ENCODE measurements around the gene MICALL1.

- TF ChIP-seq CTCF (IDR thresholded peaks at IDR 0.05) = no peak
- no peak for TF ChIP-seq POLR2A (IDR thresholded peaks at IDR 0.05)
- TF ChIP-seq POLR2AphosphoS5 (IDR thresholded peaks at IDR 0.05) = no peak
Measured at GRCh38 chr22:37972527-37972926, 66.4 kb downstream of the MICALL1 start.

Data from transverse colon (tissue), 4 donors.